ENCODE data around the gene ALG12.

DNA sequence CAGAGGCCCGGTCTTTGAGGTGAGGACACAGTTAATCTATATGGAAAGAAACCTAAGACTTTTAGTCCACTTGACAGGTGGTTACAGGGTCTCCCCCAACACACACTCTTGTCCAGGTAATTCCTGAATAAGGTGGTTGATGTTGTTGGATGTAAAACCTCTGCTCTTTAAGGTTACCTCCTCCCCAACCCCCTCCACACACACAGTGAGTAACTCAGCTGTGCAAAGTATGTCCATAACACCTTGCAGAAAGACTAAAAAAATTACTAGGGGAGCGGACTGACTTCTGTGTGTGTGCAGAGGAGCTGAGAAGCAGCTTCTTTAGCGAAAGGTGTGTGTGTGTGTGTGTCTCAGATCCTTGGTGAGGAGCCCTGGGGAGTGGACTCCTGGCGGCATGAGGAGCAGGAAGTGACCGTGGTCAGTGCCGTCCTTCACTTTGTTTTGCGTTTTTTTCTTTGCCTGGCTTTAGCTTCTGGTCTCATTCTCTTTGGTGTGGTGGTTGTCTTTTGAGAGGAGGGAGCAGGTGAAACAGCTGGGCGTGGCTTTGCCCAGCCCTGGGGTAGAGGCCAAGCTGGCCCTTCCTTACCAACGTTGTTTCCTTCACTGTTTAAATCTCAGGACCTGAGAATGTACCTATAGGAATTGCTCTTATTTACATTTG, 62.9 kb downstream of the ALG12 start:
- TF ChIP-seq, protein P1, sequence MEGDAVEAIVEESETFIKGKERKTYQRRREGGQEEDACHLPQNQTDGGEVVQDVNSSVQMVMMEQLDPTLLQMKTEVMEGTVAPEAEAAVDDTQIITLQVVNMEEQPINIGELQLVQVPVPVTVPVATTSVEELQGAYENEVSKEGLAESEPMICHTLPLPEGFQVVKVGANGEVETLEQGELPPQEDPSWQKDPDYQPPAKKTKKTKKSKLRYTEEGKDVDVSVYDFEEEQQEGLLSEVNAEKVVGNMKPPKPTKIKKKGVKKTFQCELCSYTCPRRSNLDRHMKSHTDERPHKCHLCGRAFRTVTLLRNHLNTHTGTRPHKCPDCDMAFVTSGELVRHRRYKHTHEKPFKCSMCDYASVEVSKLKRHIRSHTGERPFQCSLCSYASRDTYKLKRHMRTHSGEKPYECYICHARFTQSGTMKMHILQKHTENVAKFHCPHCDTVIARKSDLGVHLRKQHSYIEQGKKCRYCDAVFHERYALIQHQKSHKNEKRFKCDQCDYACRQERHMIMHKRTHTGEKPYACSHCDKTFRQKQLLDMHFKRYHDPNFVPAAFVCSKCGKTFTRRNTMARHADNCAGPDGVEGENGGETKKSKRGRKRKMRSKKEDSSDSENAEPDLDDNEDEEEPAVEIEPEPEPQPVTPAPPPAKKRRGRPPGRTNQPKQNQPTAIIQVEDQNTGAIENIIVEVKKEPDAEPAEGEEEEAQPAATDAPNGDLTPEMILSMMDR (IDR thresholded peaks at IDR 0.05) = no peak
- no peak for TF ChIP-seq POLR2A (IDR thresholded peaks at IDR 0.05)

Data from Peyer's patch (tissue), 4 donors.